ENCODE measurements around the gene CPLX3.
A peak's percentile ranks its signal among the peaks of the same experiment; 100 is the strongest.

CPLX3 gene

GRCh38 chr15:74787251-74788041, 39.0 kb upstream of the CPLX3 start:
- H3K4me3 ChIP-seq (ENCODE audit: low read depth, low read length): peak overlapping the region; percentile 44
- DNase-seq (ENCODE audit: low read depth): peak; percentile 99
- TF ChIP-seq MYC (IDR thresholded peaks at IDR 0.05; ENCODE audit: low read depth, low read length): peak; percentile 59
- TF ChIP-seq POLR2A (IDR thresholded peaks at IDR 0.05; ENCODE audit: extremely low read depth, insufficient read length): no peak
- TF ChIP-seq, protein P1, sequence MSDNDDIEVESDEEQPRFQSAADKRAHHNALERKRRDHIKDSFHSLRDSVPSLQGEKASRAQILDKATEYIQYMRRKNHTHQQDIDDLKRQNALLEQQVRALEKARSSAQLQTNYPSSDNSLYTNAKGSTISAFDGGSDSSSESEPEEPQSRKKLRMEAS (IDR thresholded peaks at IDR 0.05; ENCODE audit: low read depth, low read length): peak; percentile 73
- TF ChIP-seq CTCF (IDR thresholded peaks at IDR 0.05; ENCODE audit: low read depth, low read length): peak; percentile 80

DNA sequence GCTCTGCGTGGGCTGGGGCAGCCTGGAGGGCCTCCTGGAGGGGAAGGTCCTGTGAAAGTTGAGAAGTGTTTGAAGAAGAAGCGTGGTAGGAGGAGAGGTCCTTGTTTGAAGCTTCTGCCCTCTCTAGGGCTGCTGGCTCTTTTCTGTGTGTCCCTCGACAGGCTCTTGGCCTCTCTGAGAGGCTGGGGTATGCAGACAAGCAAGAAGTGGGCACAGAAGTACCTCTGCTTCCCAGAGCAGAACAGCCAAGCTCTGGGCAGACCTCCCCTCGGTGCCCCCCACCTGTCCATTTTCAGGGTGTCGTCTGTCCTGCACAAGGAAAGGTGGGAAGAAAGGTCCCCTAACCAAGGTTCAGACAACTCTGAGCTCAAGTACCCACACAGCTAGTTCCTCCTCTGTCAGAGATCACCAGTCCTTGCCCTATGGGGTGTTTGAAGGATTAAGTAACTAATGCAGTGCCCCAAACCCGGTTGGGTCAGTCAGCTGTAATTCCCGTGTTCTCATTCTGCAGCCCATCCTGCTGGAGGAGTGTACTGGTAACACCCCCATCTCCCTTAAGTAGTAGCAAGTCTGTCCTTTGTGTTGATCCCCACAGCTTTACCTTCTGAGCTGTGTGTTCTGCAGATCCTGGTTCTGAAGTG, 38.3 kb upstream of the CPLX3 start:
- H3K4me3 ChIP-seq (ENCODE audit: low read depth, low read length): peak overlapping the region; percentile 44
- peak; percentile 69 for DNase-seq (ENCODE audit: low read depth)
- peak; percentile 39 for TF ChIP-seq MYC (IDR thresholded peaks at IDR 0.05; ENCODE audit: low read depth, low read length)
- no peak for TF ChIP-seq CTCF (IDR thresholded peaks at IDR 0.05; ENCODE audit: low read depth, low read length)

DNA sequence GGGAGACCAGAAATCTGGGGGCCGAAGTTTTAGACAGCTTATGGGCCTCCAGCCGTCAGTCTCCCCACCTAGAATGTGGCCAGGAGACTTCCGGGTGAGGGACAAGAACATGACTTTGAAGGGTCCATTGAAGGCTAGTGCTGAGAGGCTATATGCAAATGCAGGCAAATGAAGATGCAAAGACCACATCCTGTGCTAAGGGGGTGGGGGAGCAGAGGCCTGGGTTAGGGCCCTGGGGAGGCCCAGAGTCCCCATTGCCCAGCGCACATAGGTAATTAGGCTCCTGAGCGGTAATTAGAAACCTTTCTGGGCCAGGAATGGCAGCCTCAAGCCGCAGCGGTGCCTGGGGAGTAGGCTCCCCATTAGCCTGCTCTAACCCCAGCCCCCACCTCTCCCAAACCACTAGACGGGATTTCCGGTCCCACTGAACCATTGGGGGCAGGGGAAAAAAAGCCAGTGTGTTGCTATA, 37.7 kb upstream of the CPLX3 start:
- TF ChIP-seq, protein P1 (IDR thresholded peaks at IDR 0.05; ENCODE audit: low read depth, low read length): peak; percentile 12; the same call in 1 of the 2 replicates
- TF ChIP-seq CTCF (IDR thresholded peaks at IDR 0.05; ENCODE audit: low read depth, low read length): no peak
- no peak; the same call in 1 of the 2 replicates for TF ChIP-seq MYC (IDR thresholded peaks at IDR 0.05; ENCODE audit: low read depth, low read length)
- no peak for TF ChIP-seq POLR2A (IDR thresholded peaks at IDR 0.05; ENCODE audit: extremely low read depth, insufficient read length)
- peak; percentile 77 for DNase-seq (ENCODE audit: low read depth)
- peak overlapping the region; percentile 44 for H3K4me3 ChIP-seq (ENCODE audit: low read depth, low read length)

DNA sequence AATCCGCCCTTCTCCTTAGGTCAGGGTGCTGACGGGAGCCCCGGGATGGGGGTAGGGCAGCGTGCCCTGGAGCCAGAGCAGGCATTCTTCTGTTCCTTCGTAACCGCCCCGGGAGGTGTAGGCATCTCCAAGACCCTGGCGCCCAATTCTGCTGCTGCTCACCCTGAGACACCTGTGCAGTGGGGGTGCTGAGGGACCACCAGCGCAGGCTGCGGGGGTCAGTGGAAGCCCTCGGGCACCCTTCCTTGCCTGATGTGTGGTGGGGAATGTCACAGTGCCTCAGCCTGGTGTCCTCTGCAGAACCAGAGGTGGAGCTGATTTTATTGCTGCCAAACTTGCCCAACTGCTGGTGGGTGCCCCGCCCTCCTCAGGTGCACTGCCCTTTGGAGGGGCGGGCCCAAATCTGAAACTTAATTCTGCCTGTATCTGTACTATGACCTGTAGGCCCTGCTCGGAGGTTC, 37.2 kb upstream of the CPLX3 start:
- peak overlapping the region; percentile 35 for H3K4me3 ChIP-seq (ENCODE audit: low read depth, low read length)
- TF ChIP-seq CTCF (IDR thresholded peaks at IDR 0.05; ENCODE audit: low read depth, low read length) (no peak), MYC (IDR thresholded peaks at IDR 0.05; ENCODE audit: low read depth, low read length) (no peak), POLR2A (IDR thresholded peaks at IDR 0.05; ENCODE audit: extremely low read depth, insufficient read length) (no peak)
- TF ChIP-seq, protein P1 (IDR thresholded peaks at IDR 0.05; ENCODE audit: low read depth, low read length): no peak
- DNase-seq (ENCODE audit: low read depth): no peak

GRCh38 chr15:74789741-74790079, 36.7 kb upstream of the CPLX3 start:
- H3K4me3 ChIP-seq (ENCODE audit: low read depth, low read length): peak overlapping the region; percentile 35
- DNase-seq (ENCODE audit: low read depth): no peak
- TF ChIP-seq MYC (IDR thresholded peaks at IDR 0.05; ENCODE audit: low read depth, low read length) (no peak), POLR2A (IDR thresholded peaks at IDR 0.05; ENCODE audit: extremely low read depth, insufficient read length) (no peak), CTCF (IDR thresholded peaks at IDR 0.05; ENCODE audit: low read depth, low read length) (no peak)
- TF ChIP-seq, protein P1 (IDR thresholded peaks at IDR 0.05; ENCODE audit: low read depth, low read length): no peak

All from NB4 (cell line).